Common myeloid progenitor, CD34-positive (primary cell): ENCODE measurements around the gene RHCG.
A peak's percentile ranks its signal among the peaks of the same experiment; 100 is the strongest.

Source experiments
- CTCF ChIA-PET: fragments of 350-600 bp; sonication (Branson Sonifier 250); formaldehyde crosslinking; loops from one replicate; lab custom pipeline; 2021; ENCODE audit warnings: antibody characterized with exemption; lab: Charles Lee
- POLR2A ChIA-PET: fragments of 350-600 bp; sonication (Branson Sonifier 250); formaldehyde crosslinking; loops from one replicate; lab custom pipeline; 2021; ENCODE audit warnings: antibody characterized with exemption; lab: Charles Lee
- DNase-seq, 3 donors: peaks; one replicate each; pipeline versions ENCODE4 v3.0.0 to v3.0.0-alpha.2; 2013
- H3K27ac ChIP-seq, 2 experiments: 1 replicate in 1 of 2; 2 replicates in 1 of 2; pipeline ENCODE4 v1.7.0; 2013; ENCODE audit warnings: inconsistent platforms in 2 of 2, low read length in 2 of 2, mild to moderate bottlenecking in 2 of 2, low read depth in 1 of 2, moderate library complexity in 1 of 2; ENCODE audit not compliant: severe bottlenecking in 2 of 2, insufficient read depth in 1 of 2, poor library complexity in 1 of 2
- H3K27me3 ChIP-seq, 5 experiments: replicated peaks in 2 of 5; 1 replicate in 3 of 5; 2 replicates in 2 of 5; pipeline versions ENCODE4 v1.6.1 to v1.7.0; 2013; ENCODE audit warnings: low read length in 4 of 5, mild to moderate bottlenecking in 2 of 5, moderate library complexity in 2 of 5, inconsistent platforms in 1 of 5; ENCODE audit not compliant: insufficient read depth in 5 of 5, control insufficient read depth in 4 of 5
- H3K36me3 ChIP-seq, 4 experiments: 1 replicate in 2 of 4; 2 replicates in 2 of 4; pipeline versions ENCODE4 v1.6.1 to v1.7.0; 2013; ENCODE audit warnings: low read length in 3 of 4, control low read depth in 1 of 4, mild to moderate bottlenecking in 1 of 4; ENCODE audit not compliant: control insufficient read depth in 4 of 4, insufficient read depth in 4 of 4
- H3K4me1 ChIP-seq, 4 experiments: 1 replicate in 3 of 4; 2 replicates in 1 of 4; pipeline versions ENCODE4 v1.6.1 to v1.7.1; 2013; ENCODE audit warnings: low read length in 3 of 4, mild to moderate bottlenecking in 3 of 4, control low read depth in 1 of 4, inconsistent platforms in 1 of 4, moderate library complexity in 1 of 4; ENCODE audit not compliant: control insufficient read depth in 4 of 4, insufficient read depth in 4 of 4; ENCODE audit errors: control extremely low read depth in 1 of 4
- H3K4me3 ChIP-seq, 7 experiments: 1 replicate in 4 of 7; 2 replicates in 3 of 7; pipeline versions ENCODE4 v1.5.1 to v1.7.0; 2013; ENCODE audit warnings: mild to moderate bottlenecking in 7 of 7, low read length in 6 of 7, moderate library complexity in 6 of 7, inconsistent platforms in 2 of 7, low read depth in 2 of 7, control low read depth in 1 of 7; ENCODE audit not compliant: insufficient read depth in 4 of 7, control insufficient read depth in 1 of 7; ENCODE audit errors: extremely low read depth in 1 of 7
- H3K9me3 ChIP-seq, 5 experiments: 1 replicate in 4 of 5; 2 replicates in 1 of 5; pipeline versions ENCODE4 v1.6.1 to v1.7.1; 2013; ENCODE audit warnings: low read length in 4 of 5, mild to moderate bottlenecking in 2 of 5, inconsistent platforms in 1 of 5, low read depth in 1 of 5, moderate library complexity in 1 of 5; ENCODE audit not compliant: control insufficient read depth in 4 of 5, insufficient read depth in 2 of 5; ENCODE audit errors: control extremely low read depth in 1 of 5
- WGBS: methylation state at CpG from one replicate; pipeline ENCODE4 v1.1.5; 2013; ENCODE audit not compliant: insufficient coverage; 5-methylcytosine and 5-hydroxymethylcytosine counted together

Gene RHCG

DNA sequence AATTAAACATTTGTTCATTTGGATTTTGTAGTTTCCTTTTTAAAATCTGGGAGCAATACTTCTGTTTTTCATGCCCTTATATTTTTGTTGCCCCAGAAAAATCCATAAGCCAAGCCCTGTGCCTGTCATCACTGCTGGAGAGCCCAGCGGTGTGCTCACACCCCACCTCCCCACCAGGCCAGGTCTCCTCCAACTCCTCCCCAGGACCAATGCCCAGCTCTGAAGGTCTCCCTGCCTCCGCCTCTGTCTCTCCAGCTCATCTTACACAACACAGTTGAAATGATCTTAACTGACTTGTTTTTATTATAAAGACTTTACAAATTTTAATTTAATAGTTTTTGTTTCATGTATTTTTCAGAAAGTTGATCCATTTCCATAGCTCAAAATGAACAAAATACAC, 66.4 kb downstream of the RHCG start:
- peaks cover 3 to 47% (median 21%) of the 10 kb centered on the region in 5 experiments for H3K27me3 ChIP-seq
- no peaks in the 10 kb centered on the region for H3K9me3 ChIP-seq
- DNase-seq: no peak
- H3K36me3 ChIP-seq: no peaks in the 10 kb centered on the region
- peaks cover 0 to 7% (median 5%) of the 10 kb centered on the region in 4 experiments for H3K4me1 ChIP-seq
- CTCF ChIA-PET: interaction anchor here (0.6 to 6.4 kb wide), 16 partner anchors 8 to 86 kb away, joined by 3 to 105 read pairs (median 4); no protein-coding TSS in a partner anchor
- 100% methylated on average over 1 of the region's 2 CpGs for WGBS
- H3K4me3 ChIP-seq: peak overlapping the region in 1 of 7 experiments; percentile 77
- POLR2A ChIA-PET: no interaction called here
- no peak overlapping the region for H3K27ac ChIP-seq

DNA sequence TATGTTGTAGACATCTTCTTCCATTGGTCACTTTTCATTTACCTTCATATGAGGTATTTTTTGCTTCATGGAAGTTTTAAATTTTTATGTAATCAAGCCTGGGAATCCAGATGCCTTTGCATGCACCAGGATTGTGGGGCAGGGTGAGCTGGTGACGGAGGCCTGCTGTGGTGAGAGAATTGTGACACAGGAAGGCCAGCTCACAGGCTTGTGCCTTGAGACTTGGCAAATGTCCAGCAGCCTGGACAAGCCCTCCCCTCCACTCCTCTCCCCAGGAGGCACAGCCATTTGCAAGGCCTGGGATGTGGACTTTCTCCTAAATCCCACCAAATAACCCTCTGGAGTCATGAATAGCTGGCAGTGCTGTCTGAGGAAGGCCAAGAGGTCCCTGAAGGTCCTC, 67.4 kb downstream of the RHCG start:
- Histone ChIP-seq H3K36me3 (no peaks in the 10 kb centered on the region), H3K27ac (no peak overlapping the region), H3K4me3 (no peak overlapping the region), H3K9me3 (no peaks in the 10 kb centered on the region), H3K27me3 (peaks cover 3 to 49% (median 19%) of the 10 kb centered on the region in 5 experiments), H3K4me1 (peaks cover 0 to 7% (median 5%) of the 10 kb centered on the region in 4 experiments)
- CTCF ChIA-PET: interaction anchor here (1.1 to 6.4 kb wide), 10 partner anchors 8 to 71 kb away, joined by 3 to 105 read pairs (median 4); no protein-coding TSS in a partner anchor
- POLR2A ChIA-PET: no interaction called here
- no peak for DNase-seq
- WGBS: 89% methylated on average over 1 of the region's 1 CpG

DNA sequence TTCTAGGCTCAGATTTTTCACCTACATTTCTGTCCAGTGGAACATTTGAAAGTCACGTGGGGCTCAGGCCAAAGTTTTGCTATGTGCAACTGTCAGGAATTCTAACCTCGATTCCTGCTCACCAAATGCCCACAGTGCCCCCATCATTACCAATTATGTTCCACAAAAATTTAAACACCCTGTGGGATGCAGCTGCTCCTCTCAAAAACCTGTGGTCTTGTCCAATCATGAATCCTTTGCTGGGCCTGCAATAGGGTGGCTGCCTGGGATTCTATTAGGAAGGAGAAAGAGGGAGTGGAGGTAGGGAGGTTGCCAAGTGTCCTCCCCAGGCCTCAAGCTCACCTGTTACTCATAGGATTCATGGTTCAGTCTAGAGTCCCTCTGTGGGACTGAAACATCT, 68.1 kb downstream of the RHCG start:
- Histone ChIP-seq H3K9me3 (no peaks in the 10 kb centered on the region), H3K4me1 (peaks cover 0 to 7% (median 5%) of the 10 kb centered on the region in 4 experiments), H3K4me3 (no peak overlapping the region), H3K27me3 (peaks cover 3 to 56% (median 16%) of the 10 kb centered on the region in 5 experiments), H3K27ac (no peak overlapping the region), H3K36me3 (no peaks in the 10 kb centered on the region)
- 63% methylated on average over 1 of the region's 2 CpGs for WGBS
- ChIA-PET CTCF (interaction anchor here (0.6 to 6.4 kb wide), 8 partner anchors 9 to 70 kb away, joined by 3 to 105 read pairs (median 4); no protein-coding TSS in a partner anchor), POLR2A (no interaction called here)
- DNase-seq: no peak

DNA sequence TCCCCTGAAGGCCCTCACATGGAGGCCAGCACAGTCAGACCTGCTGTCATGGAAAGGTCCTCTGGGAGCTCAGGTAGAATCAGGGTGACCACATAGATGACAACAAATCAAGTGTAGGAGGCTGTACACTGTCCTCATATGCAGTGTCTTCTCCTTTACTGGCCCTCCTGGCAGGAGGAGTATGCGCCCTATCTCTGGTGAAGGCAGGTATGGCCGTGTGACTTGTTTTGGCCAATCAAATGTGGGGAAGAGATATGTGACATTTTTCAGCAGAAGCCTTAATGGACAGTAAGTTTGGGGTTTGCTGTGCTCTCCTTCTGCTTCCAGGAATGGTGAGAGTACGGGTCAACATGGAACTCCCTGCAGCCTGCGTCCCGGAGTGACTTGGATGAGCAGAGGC, 69.9 kb downstream of the RHCG start:
- Histone ChIP-seq H3K4me1 (peaks cover 0 to 7% (median 5%) of the 10 kb centered on the region in 4 experiments), H3K4me3 (no peak overlapping the region), H3K9me3 (no peaks in the 10 kb centered on the region), H3K27ac (no peak overlapping the region), H3K27me3 (peaks cover 0 to 59% (median 21%) of the 10 kb centered on the region in 5 experiments), H3K36me3 (no peaks in the 10 kb centered on the region)
- ChIA-PET POLR2A (no interaction called here), CTCF (interaction anchor here (1.0 to 6.4 kb wide), 4 partner anchors 8 to 68 kb away, joined by 3 to 105 read pairs (median 32); no protein-coding TSS in a partner anchor)
- WGBS: 94% methylated on average over 3 of the region's 5 CpGs
- no peak for DNase-seq

DNA sequence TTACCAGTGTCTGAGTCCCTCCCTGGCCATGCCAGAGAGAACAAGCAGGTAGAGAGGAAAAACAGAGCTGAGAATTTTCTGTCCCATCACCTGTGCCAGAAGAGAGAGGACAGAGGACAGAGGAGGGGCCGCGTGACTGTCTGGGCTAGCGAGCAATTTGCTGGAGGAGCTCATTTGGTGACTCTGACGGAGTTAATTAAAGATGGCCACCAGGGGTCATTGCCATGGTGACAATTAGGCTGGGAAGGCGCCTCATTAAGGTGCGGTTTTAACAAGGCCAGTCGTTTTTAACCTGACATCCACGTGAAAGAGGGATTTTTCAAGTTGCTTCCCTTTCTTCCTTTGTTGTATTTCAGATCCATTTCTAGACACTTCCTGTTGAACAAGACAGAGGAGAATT, 72.4 kb downstream of the RHCG start:
- Histone ChIP-seq H3K9me3 (no peaks in the 10 kb centered on the region), H3K27me3 (peaks cover 10 to 70% (median 25%) of the 10 kb centered on the region in 5 experiments), H3K4me3 (no peak overlapping the region), H3K4me1 (no peaks in the 10 kb centered on the region), H3K27ac (no peak overlapping the region), H3K36me3 (no peaks in the 10 kb centered on the region)
- WGBS: 62% methylated on average over 7 of the region's 8 CpGs
- ChIA-PET CTCF (interaction anchor here (1.4 to 10.7 kb wide), 2 partner anchors 19 to 64 kb away, joined by 7 to 144 read pairs; no protein-coding TSS in a partner anchor), POLR2A (no interaction called here)
- DNase-seq: no peak
